Measurements from ENCODE around the gene COL9A1.
"Not testable (repeated sequence)": the region's sequence is repeated elsewhere in the genome, so short reads cannot be mapped to it uniquely, and the experiment has no call there.

COL9A1 gene

GRCh38 chr6:70303034-70303525 is at the start of gene COL9A1:
Gene COL9A1 (minus strand): TSS chr6:70303084. CDS start chr6:70302924, 160 bp downstream.
- no peak for DNase-seq

GRCh38 chr6:70351461-70351860 is 48.6 kb upstream of the COL9A1 start:
- no peak for DNase-seq

- no peak for DNase-seq
These were observed 42.7 kb upstream of the COL9A1 start for GRCh38 chr6:70345619-70346018.

- DNase-seq, result no peak
These were observed 40.4 kb upstream of the COL9A1 start for GRCh38 chr6:70343313-70343712.

- DNase-seq, result not testable (repeated sequence)
These were observed 36.9 kb upstream of the COL9A1 start for GRCh38 chr6:70339810-70340209.

DNA sequence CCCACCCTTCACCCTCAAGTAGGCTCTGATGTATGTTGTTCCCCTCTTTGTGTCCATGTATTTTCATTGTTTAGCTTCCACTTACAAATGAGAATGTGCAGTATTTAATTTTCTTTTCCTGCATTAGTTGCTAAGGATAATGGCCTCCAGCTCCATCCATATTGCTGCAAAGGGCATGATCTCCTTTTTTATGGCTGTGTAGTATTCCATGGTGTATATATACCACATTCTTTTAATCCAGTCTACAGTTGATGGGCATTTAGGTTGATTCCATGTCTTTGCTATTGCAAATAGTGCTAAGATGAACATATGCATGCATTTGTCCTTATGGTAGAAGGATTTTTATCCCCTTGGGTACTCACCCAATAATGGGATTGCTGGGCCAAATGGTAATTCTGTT is 35.9 kb upstream of the COL9A1 start:
- no peak for DNase-seq

DNA sequence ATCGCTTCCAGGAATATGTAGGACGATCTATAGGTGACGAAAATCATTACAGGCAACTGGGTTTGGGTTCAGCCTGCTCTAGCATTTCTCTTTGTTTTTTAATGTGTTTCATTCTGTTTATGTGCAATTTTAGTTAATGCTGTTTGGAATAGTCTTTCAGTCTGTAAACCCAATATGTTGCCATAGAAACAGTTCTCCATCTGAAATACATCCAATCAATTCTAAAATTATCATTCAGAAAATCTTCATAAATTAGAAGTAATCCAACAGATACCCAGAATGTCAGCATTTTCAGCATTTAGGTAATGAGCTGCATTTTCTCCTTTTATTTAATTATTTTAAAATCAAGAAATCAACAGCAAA is 34.8 kb upstream of the COL9A1 start:
- DNase-seq, result no peak

DNA sequence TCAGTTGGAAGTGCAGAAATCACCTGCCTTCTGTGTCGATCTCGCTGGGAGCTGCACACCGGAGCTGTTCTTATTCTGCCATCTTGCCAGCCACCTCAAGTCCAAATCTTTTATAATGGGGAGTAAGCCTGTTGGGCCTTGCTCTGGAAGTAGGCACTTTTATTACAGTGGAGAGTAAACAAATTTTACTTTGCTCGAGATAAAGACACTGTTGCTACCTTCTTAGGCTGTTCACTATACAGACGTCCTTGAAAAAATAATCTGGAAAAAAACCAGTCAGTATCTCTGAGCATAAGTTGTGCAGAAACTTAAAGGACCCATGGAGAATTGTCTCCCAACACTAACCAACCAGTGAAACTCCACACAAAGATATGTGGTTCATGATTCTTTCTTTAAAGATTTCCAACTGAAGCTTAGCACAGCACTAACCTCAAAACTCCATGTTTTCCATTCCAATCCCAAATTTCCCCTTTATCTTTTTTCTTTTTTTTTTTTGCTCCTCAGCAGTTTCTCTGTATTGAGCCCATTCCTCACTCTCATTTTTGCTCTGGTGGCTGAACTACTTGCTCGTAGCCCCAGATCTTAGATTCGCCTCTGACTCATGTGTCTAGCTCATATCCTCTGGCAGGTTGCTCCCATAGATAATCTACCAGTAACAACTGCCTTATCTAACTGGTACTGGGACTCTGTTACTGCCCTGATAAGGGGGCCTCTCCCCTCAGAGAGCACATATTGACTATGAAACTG is 34.3 kb upstream of the COL9A1 start:
- no peak for DNase-seq

DNA sequence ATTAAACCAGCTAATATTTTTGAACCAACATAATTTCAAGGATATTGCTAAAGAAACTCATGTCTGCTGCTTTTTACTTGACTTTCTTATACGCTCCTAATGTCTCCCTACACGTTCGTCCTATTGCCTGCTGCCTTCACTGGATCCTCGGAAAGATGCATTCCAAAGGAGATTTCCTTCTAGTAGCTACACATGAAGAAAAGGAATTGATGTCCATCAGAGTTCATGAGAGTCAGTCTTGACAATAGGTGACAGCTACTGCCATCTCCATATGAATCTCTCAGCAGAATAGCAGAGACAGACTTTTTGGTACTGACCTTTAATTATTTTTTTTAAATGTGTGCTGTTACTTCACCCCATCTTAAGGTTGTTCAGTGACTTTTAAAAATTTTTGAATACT is 24.2 kb upstream of the COL9A1 start:
- DNase-seq, result no peak

- no peak for DNase-seq
These were observed 22.1 kb upstream of the COL9A1 start for GRCh38 chr6:70325009-70325408.

DNA sequence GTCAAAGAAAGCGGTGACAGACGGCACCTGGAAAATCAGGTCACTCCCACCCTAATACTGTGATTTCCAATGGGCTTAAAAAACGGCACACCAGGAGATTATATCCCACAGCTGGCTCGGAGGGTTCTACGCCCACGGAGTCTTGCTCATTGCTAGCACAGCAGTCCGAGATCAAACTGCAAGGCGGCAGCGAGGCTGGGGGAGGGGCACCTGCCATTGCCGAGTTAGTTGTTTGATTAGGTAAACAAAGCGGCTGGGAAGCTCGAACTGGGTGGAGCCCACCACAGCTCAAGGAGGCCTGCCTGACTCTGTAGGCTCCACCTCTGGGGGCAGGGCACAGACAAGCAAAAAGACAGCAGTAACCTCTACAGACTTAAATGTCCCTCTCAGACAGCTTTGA is 14.9 kb upstream of the COL9A1 start:
- not testable (repeated sequence) for DNase-seq

DNA sequence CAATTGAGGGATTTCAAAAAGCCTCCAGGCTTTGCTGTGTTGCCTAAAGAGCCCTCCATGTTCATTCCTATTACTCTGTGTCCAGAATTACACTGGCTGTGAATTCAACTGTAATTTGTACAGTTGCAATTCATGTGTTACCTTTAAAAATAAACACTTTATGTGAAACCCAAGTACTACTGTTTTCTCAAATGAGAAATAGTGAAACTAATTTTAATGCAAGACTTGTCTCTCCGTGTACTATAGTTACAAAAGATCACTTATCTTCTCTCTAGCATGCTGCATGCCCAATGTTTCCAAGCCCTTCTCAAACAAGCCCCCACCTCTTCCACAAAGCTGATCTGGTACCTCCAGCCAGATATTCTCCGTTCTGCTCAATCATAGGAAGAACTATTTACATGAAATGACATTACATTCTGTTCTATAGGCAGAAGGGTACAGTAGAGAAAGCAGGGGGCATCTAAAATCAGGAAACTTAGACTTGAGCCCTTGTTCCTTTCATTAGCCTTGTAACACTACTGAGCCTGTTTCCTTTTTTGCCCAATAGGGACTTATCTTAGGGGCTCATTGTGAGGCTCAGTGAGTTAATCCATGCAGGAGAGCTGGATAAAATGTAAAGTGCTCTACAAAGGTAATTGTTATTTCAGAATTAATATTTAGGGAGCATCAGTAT is 12.3 kb upstream of the COL9A1 start:
- no peak for DNase-seq

- no peak for DNase-seq
These were observed 11.4 kb upstream of the COL9A1 start for GRCh38 chr6:70314296-70314695.

- no peak for DNase-seq
These were observed 9.4 kb upstream of the COL9A1 start for GRCh38 chr6:70312165-70312745.

GRCh38 chr6:70310063-70310694 is 7.3 kb upstream of the COL9A1 start:
- DNase-seq, result no peak

DNA sequence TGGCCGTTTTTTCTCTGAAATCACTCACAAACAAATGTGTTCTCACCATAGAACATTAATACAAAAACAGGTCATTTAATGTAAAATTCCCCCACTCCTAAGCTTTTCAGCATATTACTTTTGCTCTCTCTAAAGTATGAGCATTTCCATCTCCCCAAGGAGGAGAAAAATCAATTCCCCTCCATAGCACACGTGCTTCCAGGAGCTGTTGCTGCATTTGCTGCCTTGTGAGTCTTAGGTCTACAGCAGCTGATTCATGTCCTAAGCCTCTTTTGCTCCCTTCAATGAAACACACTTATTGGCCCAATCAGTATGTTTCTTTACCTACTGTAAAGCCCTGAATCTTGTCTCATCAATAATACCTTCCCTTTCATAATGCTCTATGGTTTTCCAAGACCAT is 6.4 kb upstream of the COL9A1 start:
- no peak for DNase-seq

DNA sequence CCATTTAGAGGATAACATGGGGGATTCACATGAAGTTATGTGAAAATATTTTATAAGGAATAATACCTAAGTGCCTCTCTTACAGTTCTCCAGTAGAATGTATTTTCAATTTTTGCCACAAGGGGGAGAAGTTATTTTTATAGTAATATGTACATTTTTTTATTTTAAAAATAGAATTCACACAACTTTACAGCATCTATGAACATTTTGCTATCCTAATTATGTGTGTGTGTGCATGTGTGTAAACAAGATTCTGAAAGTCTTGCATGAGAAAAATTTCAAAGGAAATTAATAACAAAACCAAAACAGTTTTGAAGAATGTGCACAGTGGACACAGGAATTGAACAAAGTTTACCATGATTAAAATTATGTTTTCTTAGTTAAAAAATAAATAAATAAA is 5.3 kb upstream of the COL9A1 start:
- DNase-seq, result not testable (repeated sequence)

- DNase-seq, result no peak
These were observed 4.1 kb upstream of the COL9A1 start for GRCh38 chr6:70307008-70307407.

DNA sequence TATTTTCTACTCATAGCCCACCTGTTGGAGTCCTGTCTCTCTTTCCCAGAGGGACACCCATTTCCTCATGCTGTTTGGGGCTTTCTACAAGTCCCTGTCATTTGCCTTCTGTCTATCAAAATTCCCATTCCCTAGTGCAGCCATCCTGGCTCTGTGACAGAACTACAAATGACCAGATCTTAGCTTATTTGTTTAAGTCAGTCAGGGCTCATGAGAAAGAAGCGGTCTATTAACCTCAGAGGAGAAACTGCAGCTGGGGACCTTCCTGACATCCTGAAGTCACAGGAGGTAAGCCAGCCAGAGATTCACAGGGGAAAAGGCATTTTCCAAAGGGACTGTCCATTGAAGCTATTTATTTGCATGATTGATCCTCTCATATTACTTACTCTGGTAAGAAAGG is 1.7 kb upstream of the COL9A1 start:
- DNase-seq, result no peak

- DNase-seq, result no peak
These were observed 3.4 kb downstream of the COL9A1 start for GRCh38 chr6:70299456-70299855.

DNA sequence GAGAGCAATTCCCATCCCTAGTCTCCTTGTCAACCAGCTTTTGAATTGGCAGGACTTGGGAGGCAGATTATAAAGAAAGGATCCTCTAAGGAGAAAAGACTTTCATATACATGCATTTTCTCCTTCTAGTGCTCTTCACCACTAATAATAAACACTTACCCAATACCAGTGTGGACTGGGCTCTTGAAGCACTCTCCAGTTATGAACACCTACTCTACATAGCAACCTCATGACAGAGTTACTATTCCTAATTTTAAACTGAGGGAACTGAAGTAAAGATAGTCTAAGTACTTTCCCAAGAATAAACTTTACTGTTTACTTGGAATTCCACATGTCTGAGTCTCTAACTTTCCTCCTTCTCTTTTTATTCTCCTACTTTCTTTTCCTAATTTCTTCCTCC is 4.8 kb downstream of the COL9A1 start:
- no peak for DNase-seq

DNA sequence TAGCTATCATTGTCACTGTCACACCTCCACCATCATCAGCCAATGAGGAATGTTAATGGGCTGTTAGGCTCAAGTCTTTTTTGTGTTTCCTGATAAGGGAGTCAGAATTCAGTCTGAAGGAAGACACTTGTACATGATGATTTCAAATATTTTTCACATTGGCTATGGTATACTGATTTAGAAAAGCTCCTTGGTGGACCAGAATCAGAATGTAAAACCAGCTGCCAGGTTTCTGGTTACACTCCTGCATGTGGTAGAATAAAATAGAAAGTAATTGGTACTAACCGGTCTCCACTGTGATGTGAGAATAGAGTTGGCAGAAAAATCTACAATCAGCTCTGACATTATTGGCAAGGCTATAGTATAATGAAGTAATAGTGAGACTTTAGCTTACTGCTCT is 10.7 kb downstream of the COL9A1 start:
- DNase-seq, result no peak

DNA sequence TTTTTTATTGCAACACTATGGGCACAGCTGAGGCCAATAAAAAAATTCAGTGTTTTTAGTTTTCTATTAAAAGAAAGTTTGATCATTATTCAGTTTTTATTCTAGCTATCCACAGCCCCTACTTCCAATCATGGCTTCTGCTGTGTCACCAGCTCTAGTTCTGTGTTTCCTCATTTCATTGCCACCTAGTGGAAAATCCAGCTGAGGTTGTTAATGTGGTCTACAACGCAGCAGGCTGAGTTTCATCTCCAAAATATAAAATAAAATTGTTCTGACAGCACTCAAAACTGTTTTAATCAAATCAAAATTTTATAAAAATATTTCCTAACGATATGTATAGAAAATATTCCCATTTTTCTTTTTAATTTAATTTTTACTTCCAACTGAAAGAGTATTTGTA is 13.6 kb downstream of the COL9A1 start:
- DNase-seq, result no peak

GRCh38 chr6:70286905-70287304 is 16.0 kb downstream of the COL9A1 start:
- DNase-seq, result no peak
